HepG2 (cell line): ENCODE results near the gene XPO5. TPM values are rescaled to one million over a fixed set of nuclear protein-coding genes. Genes with fewer than 3 reads are reported as not detected.

ENCODE experiments used
- ATAC-seq: fragments of 200-7000 bp; cut with Tn5 transposase; 3 replicates; pipeline ENCODE4 v1.9.1; 2020; ENCODE audit warnings: mild to moderate bottlenecking, moderate library complexity
- BruUV-seq: library from RNA; stranded (reverse); fragments of 400-500 nt; replicated peaks from 2 replicates; lab custom pipeline; 2021; lab: Mats Ljungman, UMichigan
- CTCF ChIA-PET: fragments of 300-600 bp; formaldehyde crosslinking; extraction: SDS; loops from one replicate; lab custom pipeline; 2021; ENCODE audit warnings: low total read pairs, inconsistent platforms, low intra/inter-chr PET ratio; lab: Yijun Ruan, JAX
- POLR2A ChIA-PET: fragments of 350-600 bp; sonication (Branson Sonifier 250); formaldehyde crosslinking; loops from one replicate; lab custom pipeline; 2020; ENCODE audit warnings: antibody characterized with exemption, inconsistent platforms; lab: Yijun Ruan, JAX
- DNase-seq: peaks from one replicate; pipeline ENCODE4 v3.0.0-alpha.2; 2015; ENCODE audit warnings: low spot score
- FAIRE-seq: peaks from 3 replicates; lab custom pipeline; 2011; peaks lifted over from hg19 to GRCh38; lab: Jason Lieb, UNC
- H2AFZ ChIP-seq: one replicate; pipeline ENCODE4 v1.6.1; 2011; ENCODE audit warnings: low read length, inconsistent platforms
- H3K27ac ChIP-seq: fragments of 300-600 bp; 3 replicates; pipeline ENCODE4 v1.8.0; 2011; ENCODE audit warnings: mixed run types, mild to moderate bottlenecking, mixed read lengths, low read length, inconsistent platforms; ENCODE audit not compliant: insufficient read depth; ENCODE audit errors: extremely low read length
- H3K27me3 ChIP-seq, 2 experiments: fragments of 200-600 bp in 1 of 2; 2 replicates in 1 of 2; 3 replicates in 1 of 2; pipeline versions ENCODE4 v1.6.0 to v1.8.0; 2011; ENCODE audit warnings: low read length in 2 of 2, mild to moderate bottlenecking in 2 of 2, moderate library complexity in 2 of 2, inconsistent platforms in 1 of 2; ENCODE audit not compliant: insufficient read depth in 2 of 2, control insufficient read depth in 1 of 2
- H3K36me3 ChIP-seq, 2 experiments: fragments of 200-600 bp in 1 of 2; replicated peaks in 1 of 2; 2 replicates in 1 of 2; 3 replicates in 1 of 2; pipeline versions ENCODE4 v1.5.1 to v1.8.0; 2011; ENCODE audit warnings: low read length in 2 of 2, inconsistent platforms in 1 of 2; ENCODE audit not compliant: insufficient read depth in 2 of 2, control insufficient read depth in 1 of 2
- H3K4me1 ChIP-seq: 2 replicates; pipeline ENCODE4 v1.5.1; 2012; ENCODE audit warnings: low read length, inconsistent platforms; ENCODE audit not compliant: insufficient read depth
- H3K4me2 ChIP-seq: 2 replicates; pipeline ENCODE4 v1.6.0; 2011; ENCODE audit warnings: low read depth, low read length, inconsistent platforms
- H3K4me3 ChIP-seq, 3 experiments: fragments of 200-600 bp in 1 of 3; sonication (generic), shearing (Covaris generic) in 1 of 3; replicated peaks in 1 of 3; 2 replicates each; pipeline ENCODE4 v1.5.1; 2011 to 2016; ENCODE audit warnings: low read length in 3 of 3, inconsistent platforms in 2 of 3, low read depth in 2 of 3, mild to moderate bottlenecking in 2 of 3, control low read depth in 1 of 3, mixed read lengths in 1 of 3; ENCODE audit not compliant: insufficient read depth in 1 of 3
- H3K79me2 ChIP-seq: one replicate; pipeline ENCODE4 v1.6.1; 2011; ENCODE audit warnings: low read length, inconsistent platforms; ENCODE audit not compliant: insufficient read depth
- H3K9ac ChIP-seq: 2 replicates; pipeline ENCODE4 v1.6.0; 2011; ENCODE audit warnings: mild to moderate bottlenecking, low read depth, low read length, inconsistent platforms; ENCODE audit not compliant: insufficient read depth
- H3K9me3 ChIP-seq: 2 replicates; pipeline ENCODE4 v1.5.1; 2012; ENCODE audit warnings: mild to moderate bottlenecking, low read length
- H4K20me1 ChIP-seq: 2 replicates; pipeline ENCODE4 v1.6.0; 2011; ENCODE audit warnings: inconsistent platforms, mild to moderate bottlenecking, low read length, moderate library complexity; ENCODE audit not compliant: insufficient read depth
- BCLAF1 ChIP-seq: fragments of 450-650 bp; IDR thresholded peaks from 2 replicates; pipeline ENCODE4 v1.6.1; 2017; ENCODE audit warnings: mild to moderate bottlenecking
- DZIP1 ChIP-seq: sonication (generic); formaldehyde crosslinking; IDR thresholded peaks from 2 replicates; pipeline ENCODE4 v1.5.0; 2020; ENCODE audit warnings: mild to moderate bottlenecking, missing genetic modification reagents
- MAFG ChIP-seq: sonication (generic); formaldehyde crosslinking; IDR thresholded peaks from 2 replicates; pipeline ENCODE4 v1.5.1; 2020; ENCODE audit warnings: mild to moderate bottlenecking, missing genetic modification reagents
- MIER2 ChIP-seq: IDR thresholded peaks from 2 replicates; pipeline ENCODE4 v1.6.1; 2016; ENCODE audit warnings: missing biosample characterization, missing genetic modification reagents
- MYC ChIP-seq: sonication (generic); formaldehyde crosslinking; IDR thresholded peaks from 2 replicates; pipeline ENCODE4 v1.9.0; 2021; ENCODE audit warnings: missing genetic modification reagents, borderline replicate concordance
- NKX3-1 ChIP-seq: sonication (generic); formaldehyde crosslinking; IDR thresholded peaks from 2 replicates; pipeline ENCODE4 v1.5.0; 2020; ENCODE audit warnings: missing genetic modification reagents
- SOX5 ChIP-seq: IDR thresholded peaks from 2 replicates; pipeline ENCODE4 v1.6.1; 2016; ENCODE audit warnings: borderline replicate concordance
- ZBTB10 ChIP-seq: sonication (generic); formaldehyde crosslinking; IDR thresholded peaks from 2 replicates; pipeline ENCODE4 v1.4.0; 2020; ENCODE audit warnings: missing genetic modification reagents, borderline replicate concordance
- ZFP37 ChIP-seq: sonication (generic); formaldehyde crosslinking; IDR thresholded peaks from 2 replicates; pipeline ENCODE4 v1.4.0; 2020; ENCODE audit warnings: missing genetic modification reagents, borderline replicate concordance
- ZFX ChIP-seq: sonication (generic); formaldehyde crosslinking; IDR thresholded peaks from 2 replicates; pipeline ENCODE4 v1.4.0; 2020; ENCODE audit warnings: mild to moderate bottlenecking, low read depth, missing genetic modification reagents, moderate library complexity
- ZSCAN31 ChIP-seq: sonication (generic); formaldehyde crosslinking; IDR thresholded peaks from 2 replicates; pipeline ENCODE4 v1.5.0; 2020; ENCODE audit warnings: low read depth, mild to moderate bottlenecking, missing genetic modification reagents
- WGBS: methylation state at CpG from one replicate; pipeline ENCODE4 v1.1.6; 2017; ENCODE audit warnings: low lambda C conversion rate; 5-methylcytosine and 5-hydroxymethylcytosine counted together
- in situ Hi-C: cut with HindIII; loops from 2 replicates; pipeline ENCODE4 v1.10.0; 2017; ENCODE audit warnings: low pct_unique_long_range_greater_than_20kb; ENCODE audit not compliant: extremely low pct_ligation_motif_present
- intact Hi-C: fragments of 100-400 bp; cut with micrococcal nuclease; formaldehyde crosslinking; loops from one replicate; pipeline ENCODE4 v1.10.0; 2022; ENCODE audit not compliant: unreplicated experiment
- polyA plus RNA-seq, 8 experiments: library from polyadenylated mRNA; depleted of rRNA in 3 of 8; stranded (reverse) in 7 of 8; unstranded in 1 of 8; fragments of >200 nt; fragmentation: Illumina TruSeq in 4 of 8; extraction: Trizol in 4 of 8; gene quantifications; 2 replicates each; pipeline versions ENCODE4 v1.2.1 to v1.2.3, GENCODE V29; 2011 to 2016; ENCODE audit warnings: low read depth in 4 of 8, missing spikeins in 1 of 8, mixed read lengths in 1 of 8; ENCODE audit not compliant: insufficient read depth in 1 of 8
- total RNA-seq, 5 experiments: library from RNA; depleted of rRNA; stranded (reverse); fragments of >200 nt; fragmentation: Illumina TruSeq; extraction: Trizol; gene quantifications; 2 replicates each; pipeline ENCODE4 v1.2.3, GENCODE V29; 2016; ENCODE audit warnings: low read depth in 1 of 5

The XPO5 gene
- total and polyA plus RNA-seq, 2 of the 13 experiments (the other 11 are each of a cell fraction or from before 2014, with no cell fraction given), result 52.2 to 68.0 TPM

- intact Hi-C loops (no loop called here), in situ Hi-C loops (no loop called here)
- CTCF ChIA-PET, result no interaction called here
- no peak overlapping the region for H3K9ac ChIP-seq
- no peak overlapping the region for H2AFZ ChIP-seq
- no TSS peak for BruUV-seq
- ATAC-seq (no peak), FAIRE-seq (no peak), DNase-seq (no peak)
- TF ChIP-seq ZFP37 (CRISPR knock-in tag) (no peak), MYC (CRISPR knock-in tag) (no peak), MIER2 (no peak), BCLAF1 (no peak), ZSCAN31 (CRISPR knock-in tag) (no peak), ZFX (no peak), MAFG (CRISPR knock-in tag) (no peak), NKX3-1 (CRISPR knock-in tag) (no peak), ZBTB10 (CRISPR knock-in tag) (no peak), SOX5 (CRISPR knock-in tag) (no peak), DZIP1 (CRISPR knock-in tag) (no peak)
- no peaks in the 10 kb centered on the region for H3K27me3 ChIP-seq
- no peaks in the 10 kb centered on the region for H3K4me1 ChIP-seq
- H3K4me3 ChIP-seq, result no peak overlapping the region
- no peak overlapping the region for H3K27ac ChIP-seq
- H3K9me3 ChIP-seq, result no peaks in the 10 kb centered on the region
- H4K20me1 ChIP-seq, result no peaks in the 10 kb centered on the region
- H3K4me2 ChIP-seq, result no peak overlapping the region
- peaks cover 44 to 89% of the 10 kb centered on the region in 2 experiments for H3K36me3 ChIP-seq
- no peaks in the 10 kb centered on the region for H3K79me2 ChIP-seq
- POLR2A ChIA-PET, result interaction anchor here (1.2 kb wide), 1 partner anchor 28 kb away, joined by 3 read pairs; the partner anchor contains the start of genes POLH and XPO5
- WGBS, result 97% methylated on average over 3 of the region's 3 CpGs
Measured at GRCh38 chr6:43547222-43547621, 28.6 kb downstream of the XPO5 start.
